Cerebellar cortex (tissue), 1 donor: ENCODE results near the gene MMP15.

Source experiments
- DNase-seq: peaks from one replicate; pipeline ENCODE4 v3.0.0-alpha.2; 2015; ENCODE audit warnings: low spot score

Gene MMP15

GRCh38 chr16:58019866-58020538 is 5.6 kb upstream of the MMP15 start:
- DNase-seq = no peak

- DNase-seq = peak; percentile 77
Observed at GRCh38 chr16:58020628-58021521, 4.7 kb upstream of the MMP15 start.

- no peak for DNase-seq
Observed at GRCh38 chr16:58021661-58022551, 3.6 kb upstream of the MMP15 start.

- DNase-seq = no peak
Observed at GRCh38 chr16:58022601-58023371, 2.8 kb upstream of the MMP15 start.

GRCh38 chr16:58024486-58025350 is 836 bp upstream of the MMP15 start:
- no peak for DNase-seq

- DNase-seq = no peak
Observed at GRCh38 chr16:58026139-58026704, 668 bp downstream of the MMP15 start.

- DNase-seq = no peak
Observed at GRCh38 chr16:58026705-58027160, 1.2 kb downstream of the MMP15 start.

GRCh38 chr16:58027161-58027915 is 1.8 kb downstream of the MMP15 start:
- DNase-seq = peak; percentile 51

GRCh38 chr16:58027916-58028455 is 2.4 kb downstream of the MMP15 start:
- no peak for DNase-seq

- DNase-seq = no peak
Observed at GRCh38 chr16:58028541-58029070, 3.1 kb downstream of the MMP15 start.

- DNase-seq = no peak
Observed at GRCh38 chr16:58029410-58029809, 3.9 kb downstream of the MMP15 start.

GRCh38 chr16:58030136-58030840 is 4.7 kb downstream of the MMP15 start:
- no peak for DNase-seq

GRCh38 chr16:58031016-58031800 is 5.7 kb downstream of the MMP15 start:
- DNase-seq = no peak

- DNase-seq = peak; percentile 41
Observed at GRCh38 chr16:58032710-58033293, 7.2 kb downstream of the MMP15 start.

- no peak for DNase-seq
Observed at GRCh38 chr16:58034128-58034685, 8.7 kb downstream of the MMP15 start.

GRCh38 chr16:58034774-58035173 is 9.2 kb downstream of the MMP15 start:
- no peak for DNase-seq
